CD4-positive, CD25-positive, alpha-beta regulatory T cell (primary cell): ENCODE data around the gene BSDC1. TPM values are rescaled to one million over a fixed set of nuclear protein-coding genes. Genes with fewer than 3 reads are reported as not detected.

Source experiments
- ATAC-seq, 2 donors: fragments of 150-1000 bp; cut with Tn5 transposase; one replicate each; pipeline ENCODE4 v1.10.0; 2021; ENCODE audit warnings: low read depth in 2 of 2, moderate number of reproducible peaks in 2 of 2, moderate library complexity in 1 of 2
- DNase-seq, 3 donors: peaks; one replicate each; pipeline versions ENCODE4 v3.0.0 to v3.0.0-alpha.2; 2012 to 2022; ENCODE audit warnings: mixed read lengths in 1 of 3
- H3K27ac ChIP-seq: one replicate; pipeline ENCODE4 v1.7.0; 2013; ENCODE audit warnings: mild to moderate bottlenecking, low read length; ENCODE audit not compliant: insufficient read depth, poor library complexity, severe bottlenecking
- H3K27me3 ChIP-seq: one replicate; pipeline ENCODE4 v1.7.0; 2013; ENCODE audit warnings: low read length; ENCODE audit not compliant: control insufficient read depth, insufficient read depth
- H3K36me3 ChIP-seq: one replicate; pipeline ENCODE4 v1.7.0; 2013; ENCODE audit warnings: mild to moderate bottlenecking, low read length, moderate library complexity; ENCODE audit not compliant: control insufficient read depth, insufficient read depth
- H3K4me1 ChIP-seq: 2 replicates; pipeline ENCODE4 v1.7.0; 2013; ENCODE audit warnings: mild to moderate bottlenecking, low read length; ENCODE audit not compliant: insufficient read depth, control insufficient read depth, poor library complexity, severe bottlenecking
- H3K4me3 ChIP-seq: one replicate; pipeline ENCODE4 v1.7.0; 2013; ENCODE audit warnings: low read depth, mild to moderate bottlenecking, low read length, moderate library complexity
- H3K9me3 ChIP-seq, 2 experiments: 1 replicate in 1 of 2; 2 replicates in 1 of 2; pipeline ENCODE4 v1.7.0; 2013; ENCODE audit warnings: low read length in 2 of 2, mild to moderate bottlenecking in 1 of 2, moderate library complexity in 1 of 2; ENCODE audit not compliant: control insufficient read depth in 2 of 2
- H3K27ac Mint-ChIP-seq, 3 donors: one replicate each; pipeline ENCODE4 v1.8.0; 2020 to 2022; ENCODE audit warnings: mild to moderate bottlenecking in 3 of 3, mixed read lengths in 3 of 3, moderate library complexity in 2 of 3
- H3K27me3 Mint-ChIP-seq: one replicate; pipeline ENCODE4 v1.8.0; 2022; ENCODE audit warnings: mild to moderate bottlenecking, mixed read lengths
- H3K36me3 Mint-ChIP-seq: one replicate; pipeline ENCODE4 v1.8.0; 2020; ENCODE audit warnings: mixed read lengths
- H3K4me1 Mint-ChIP-seq, 4 donors: one replicate each; pipeline ENCODE4 v1.8.0; 2020 to 2022; ENCODE audit warnings: mixed read lengths in 4 of 4, mild to moderate bottlenecking in 1 of 4
- H3K4me3 Mint-ChIP-seq, 4 donors: one replicate each; pipeline ENCODE4 v1.8.0; 2020 to 2022; ENCODE audit warnings: mild to moderate bottlenecking in 4 of 4, mixed read lengths in 4 of 4, moderate library complexity in 3 of 4
- H3K9me3 Mint-ChIP-seq, 7 donors: one replicate each; pipeline ENCODE4 v1.8.0; 2020 to 2022; ENCODE audit warnings: mixed read lengths in 7 of 7, mild to moderate bottlenecking in 3 of 7, moderate library complexity in 2 of 7
- polyA plus RNA-seq, 4 donors: library from polyadenylated mRNA; unstranded; fragments of 300-500 nt; fragmentation: Illumina TruSeq; gene quantifications; one replicate each; pipeline ENCODE4 v1.2.3, GENCODE V29; 2021
- total RNA-seq: library from RNA; stranded (reverse); gene quantifications from one replicate; pipeline ENCODE4 v1.2.3, GENCODE V29; 2022

Gene BSDC1
- total and polyA plus RNA-seq, 5 donors from 2014 or later, result 27.3 to 198 (median 40.6) TPM

DNA sequence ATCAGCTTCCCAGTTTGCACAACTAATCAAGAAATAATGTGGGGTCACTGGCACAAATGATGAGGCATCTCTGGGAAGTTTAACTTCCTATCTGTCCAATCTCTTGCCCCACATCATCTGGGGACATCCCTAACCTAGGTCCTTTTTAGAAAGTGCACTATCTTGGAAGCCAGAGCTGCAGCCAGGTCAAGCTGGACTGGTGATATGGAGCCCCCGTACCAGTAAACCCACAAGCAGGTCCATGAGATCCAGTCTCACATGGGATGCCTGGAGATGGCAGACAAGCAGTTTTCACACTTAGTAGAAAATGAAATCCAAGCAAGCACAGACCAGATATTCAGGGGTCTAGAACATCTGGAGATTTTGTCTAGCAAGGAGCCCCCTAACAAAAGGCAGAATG, 27.5 kb upstream of the BSDC1 start:
- no peaks in the 10 kb centered on the region for H3K4me1 Mint-ChIP-seq
- peaks cover 46% of the 10 kb centered on the region for H3K27me3 Mint-ChIP-seq
- H3K27ac ChIP-seq, result no peak overlapping the region
- DNase-seq (no peak), ATAC-seq (no peak)
- no peaks in the 10 kb centered on the region for H3K36me3 ChIP-seq
- no peak overlapping the region for H3K4me3 ChIP-seq
- no peaks in the 10 kb centered on the region for H3K36me3 Mint-ChIP-seq
- no peak overlapping the region for H3K4me3 Mint-ChIP-seq
- no peaks in the 10 kb centered on the region for H3K9me3 ChIP-seq
- no peak overlapping the region for H3K27ac Mint-ChIP-seq
- H3K4me1 ChIP-seq, result no peaks in the 10 kb centered on the region
- peaks cover 0 to 2% (median 0%) of the 10 kb centered on the region in 7 donors for H3K9me3 Mint-ChIP-seq
- peaks cover 10% of the 10 kb centered on the region for H3K27me3 ChIP-seq

DNA sequence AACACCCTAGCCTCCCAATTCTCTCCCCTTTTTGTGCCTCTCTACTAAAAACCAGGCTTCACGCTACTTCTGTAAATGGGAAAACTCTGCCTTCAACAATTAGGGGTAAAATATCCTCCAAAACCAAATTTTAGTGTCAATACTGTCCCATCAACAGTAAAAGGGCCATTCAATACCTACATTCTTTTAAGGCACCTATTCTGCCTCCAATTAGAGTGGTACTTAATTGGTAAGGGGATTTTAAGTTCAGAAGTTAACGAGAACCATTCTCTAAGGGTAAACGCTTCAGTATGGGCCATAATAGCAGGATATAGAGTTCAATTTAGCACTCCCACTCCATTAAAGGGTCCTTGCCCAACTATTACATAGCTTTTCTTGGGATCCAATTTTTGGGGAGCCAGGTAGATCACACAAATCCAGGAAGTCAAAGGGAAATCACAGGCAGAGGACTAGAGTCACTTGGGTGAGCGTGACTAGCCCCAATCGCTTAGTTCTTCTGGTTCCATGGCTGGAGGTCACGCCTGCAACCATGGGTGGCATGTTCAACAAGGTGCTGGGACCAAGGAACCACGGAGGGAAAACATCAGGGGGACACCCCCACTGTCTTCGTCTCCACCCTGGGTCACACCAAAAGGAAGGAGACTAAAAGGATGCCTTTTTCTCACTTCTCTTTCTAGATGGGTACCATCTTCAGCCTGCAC, 20.1 kb upstream of the BSDC1 start:
- no peaks in the 10 kb centered on the region for H3K36me3 ChIP-seq
- Mint-ChIP-seq H3K4me1 (no peaks in the 10 kb centered on the region), H3K27me3 (peaks cover 49% of the 10 kb centered on the region), H3K27ac (no peak overlapping the region), H3K36me3 (no peaks in the 10 kb centered on the region), H3K4me3 (no peak overlapping the region), H3K9me3 (peaks cover 0 to 2% (median 0%) of the 10 kb centered on the region in 7 donors)
- H3K27me3 ChIP-seq, result peaks cover 7% of the 10 kb centered on the region
- ATAC-seq (no peak), DNase-seq (no peak)
- H3K4me1 ChIP-seq, result no peaks in the 10 kb centered on the region
- no peak overlapping the region for H3K27ac ChIP-seq
- no peaks in the 10 kb centered on the region for H3K9me3 ChIP-seq
- H3K4me3 ChIP-seq, result no peak overlapping the region

DNA sequence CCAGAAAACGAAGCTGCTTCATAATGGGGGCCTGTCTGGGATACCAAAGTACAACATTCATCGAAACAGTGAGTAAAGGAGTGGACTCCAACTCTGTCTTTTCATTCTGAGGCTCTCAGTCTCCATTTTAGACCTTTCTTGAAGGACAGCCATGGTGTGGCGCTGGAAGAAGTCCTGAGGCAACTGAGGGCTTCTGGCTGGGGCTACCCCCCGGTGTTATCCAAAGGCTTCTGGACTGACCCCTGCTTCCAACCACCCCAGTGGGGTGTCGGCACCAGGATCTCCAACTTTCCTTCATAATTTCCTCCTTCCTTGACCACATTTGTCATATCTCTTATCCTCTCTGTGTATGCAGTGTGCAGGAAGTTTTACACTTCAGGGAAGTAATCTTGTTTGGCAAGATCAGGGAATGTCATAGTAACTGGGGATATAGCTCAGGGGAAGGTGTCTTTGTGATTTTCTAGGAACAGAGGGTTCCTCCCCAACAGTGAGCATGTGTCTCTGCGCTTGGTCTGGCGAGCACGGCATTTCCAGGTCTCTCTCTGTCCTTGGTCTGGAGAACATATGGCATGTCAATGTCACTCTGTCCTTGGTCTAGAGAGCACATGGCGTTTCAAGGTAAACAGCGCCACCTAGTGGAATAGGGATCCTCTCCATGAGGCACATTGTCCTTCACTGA, 19.4 kb upstream of the BSDC1 start:
- Histone ChIP-seq H3K9me3 (no peaks in the 10 kb centered on the region), H3K27ac (no peak overlapping the region), H3K4me1 (no peaks in the 10 kb centered on the region), H3K36me3 (no peaks in the 10 kb centered on the region), H3K4me3 (no peak overlapping the region), H3K27me3 (peaks cover 7% of the 10 kb centered on the region)
- no peaks in the 10 kb centered on the region for H3K36me3 Mint-ChIP-seq
- H3K27ac Mint-ChIP-seq, result no peak overlapping the region
- DNase-seq (peak; percentile 64 to 81 (median 73)), ATAC-seq (peak; percentile 58 to 75)
- H3K4me1 Mint-ChIP-seq, result no peaks in the 10 kb centered on the region
- no peak overlapping the region for H3K4me3 Mint-ChIP-seq
- peaks cover 45% of the 10 kb centered on the region for H3K27me3 Mint-ChIP-seq
- peaks cover 0 to 2% (median 0%) of the 10 kb centered on the region in 7 donors for H3K9me3 Mint-ChIP-seq

DNA sequence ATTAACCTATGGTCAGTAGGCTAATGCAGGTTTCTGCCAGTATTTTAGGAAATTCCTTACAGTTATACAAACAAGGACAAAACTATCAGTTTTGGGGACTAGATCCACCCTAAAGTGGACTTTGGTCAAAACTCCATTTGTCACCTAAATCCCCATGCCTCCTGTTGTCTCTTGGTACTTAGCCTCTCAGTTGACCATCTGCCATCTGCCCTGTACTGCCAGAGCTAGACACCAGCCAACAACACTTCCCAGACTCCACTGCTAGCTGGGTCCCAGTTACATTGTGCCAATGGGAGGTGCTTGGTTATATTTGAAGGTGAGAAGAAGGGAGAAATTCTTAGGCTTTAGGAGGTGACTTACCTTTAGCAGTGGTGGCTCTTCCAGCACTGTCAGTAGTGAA, 17.0 kb upstream of the BSDC1 start:
- Histone ChIP-seq H3K27me3 (peaks cover 3% of the 10 kb centered on the region), H3K36me3 (no peaks in the 10 kb centered on the region), H3K27ac (no peak overlapping the region), H3K4me1 (no peaks in the 10 kb centered on the region), H3K4me3 (no peak overlapping the region), H3K9me3 (no peaks in the 10 kb centered on the region)
- Mint-ChIP-seq H3K27me3 (peaks cover 39% of the 10 kb centered on the region), H3K4me1 (no peaks in the 10 kb centered on the region), H3K4me3 (no peak overlapping the region), H3K27ac (no peak overlapping the region), H3K36me3 (no peaks in the 10 kb centered on the region), H3K9me3 (no peaks in the 10 kb centered on the region)
- ATAC-seq (no peak), DNase-seq (no peak)

DNA sequence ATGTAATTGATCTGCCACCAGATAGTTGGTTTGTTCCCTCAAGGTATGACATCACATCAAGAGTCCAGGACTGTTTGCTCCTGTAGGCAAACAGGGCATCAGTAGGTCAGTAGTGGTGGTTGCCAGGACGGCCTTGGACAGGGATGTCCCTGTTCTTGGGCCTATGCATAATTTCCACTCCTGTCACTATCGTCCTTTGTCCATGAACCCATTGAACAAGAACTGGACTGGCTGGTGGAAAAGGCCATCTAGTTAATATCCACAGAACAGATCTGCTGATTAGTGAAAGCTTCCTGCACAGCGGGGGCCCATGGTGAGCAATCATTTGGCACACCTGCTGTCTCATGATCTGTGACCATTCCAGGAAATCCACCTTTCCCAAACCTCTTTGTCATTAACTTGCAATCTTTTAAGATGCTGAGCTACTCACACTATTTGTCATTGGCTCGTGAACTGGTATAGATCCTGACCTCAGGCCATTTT, 12.4 kb upstream of the BSDC1 start:
- H3K4me1 Mint-ChIP-seq, result no peaks in the 10 kb centered on the region

DNA sequence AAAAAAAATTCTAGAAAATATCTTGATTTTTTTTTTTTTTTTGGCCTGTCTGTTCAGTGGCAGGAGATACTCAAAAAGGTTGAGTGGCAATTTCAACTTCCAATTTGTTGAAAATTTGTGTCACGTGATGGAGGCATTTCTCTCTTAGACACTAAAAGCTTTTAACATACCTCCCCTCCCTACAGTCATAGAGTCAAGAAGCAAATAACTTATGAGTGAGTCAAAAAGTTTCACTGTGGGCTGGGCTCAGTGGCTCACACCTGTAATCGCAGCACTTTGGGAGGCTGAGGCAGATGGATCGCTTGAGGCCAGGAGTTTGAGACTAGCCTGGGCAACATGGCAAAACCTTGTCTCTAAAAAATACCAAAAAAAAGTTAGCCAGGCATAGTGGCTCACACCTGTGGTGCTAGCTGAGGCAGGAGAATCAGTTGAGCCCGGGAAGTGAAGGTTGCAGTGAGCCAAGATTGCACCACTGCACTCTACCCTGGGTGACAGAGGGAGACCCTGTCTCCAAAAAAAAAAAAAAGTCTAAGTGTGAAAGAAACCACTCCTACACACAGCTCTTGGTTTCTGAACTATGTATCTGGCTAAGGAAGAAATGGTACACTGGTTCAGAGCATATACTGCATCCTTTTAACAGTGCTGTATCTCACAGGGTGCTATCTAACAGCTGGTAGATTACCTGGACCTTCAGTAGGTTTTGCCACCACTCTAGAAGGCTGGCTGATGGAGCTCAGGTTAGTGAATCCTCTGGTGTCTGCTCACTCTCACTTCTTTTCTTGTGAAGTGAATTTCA, 11.6 kb upstream of the BSDC1 start:
- no peak overlapping the region for H3K4me3 ChIP-seq
- H3K27me3 ChIP-seq, result no peaks in the 10 kb centered on the region
- Mint-ChIP-seq H3K27me3 (peaks cover 23% of the 10 kb centered on the region), H3K27ac (no peak overlapping the region), H3K36me3 (no peaks in the 10 kb centered on the region), H3K4me3 (no peak overlapping the region), H3K9me3 (no peaks in the 10 kb centered on the region), H3K4me1 (peaks cover 0 to 2% (median 0%) of the 10 kb centered on the region in 4 donors)
- H3K4me1 ChIP-seq, result peaks cover 3% of the 10 kb centered on the region
- no peak overlapping the region for H3K27ac ChIP-seq
- H3K36me3 ChIP-seq, result no peaks in the 10 kb centered on the region
- ATAC-seq (no peak), DNase-seq (no peak)
- no peaks in the 10 kb centered on the region for H3K9me3 ChIP-seq

More for the DNA sequence above, 12.4 kb upstream of the BSDC1 start:
- no peak overlapping the region for H3K27ac ChIP-seq
- no peak overlapping the region for H3K4me3 ChIP-seq
- DNase-seq (no peak), ATAC-seq (no peak)
- Mint-ChIP-seq H3K27me3 (peaks cover 26% of the 10 kb centered on the region), H3K4me3 (no peak overlapping the region), H3K36me3 (no peaks in the 10 kb centered on the region), H3K27ac (no peak overlapping the region), H3K9me3 (no peaks in the 10 kb centered on the region)
- no peaks in the 10 kb centered on the region for H3K9me3 ChIP-seq
- H3K27me3 ChIP-seq, result peaks cover 3% of the 10 kb centered on the region
- no peaks in the 10 kb centered on the region for H3K4me1 ChIP-seq
- H3K36me3 ChIP-seq, result no peaks in the 10 kb centered on the region

DNA sequence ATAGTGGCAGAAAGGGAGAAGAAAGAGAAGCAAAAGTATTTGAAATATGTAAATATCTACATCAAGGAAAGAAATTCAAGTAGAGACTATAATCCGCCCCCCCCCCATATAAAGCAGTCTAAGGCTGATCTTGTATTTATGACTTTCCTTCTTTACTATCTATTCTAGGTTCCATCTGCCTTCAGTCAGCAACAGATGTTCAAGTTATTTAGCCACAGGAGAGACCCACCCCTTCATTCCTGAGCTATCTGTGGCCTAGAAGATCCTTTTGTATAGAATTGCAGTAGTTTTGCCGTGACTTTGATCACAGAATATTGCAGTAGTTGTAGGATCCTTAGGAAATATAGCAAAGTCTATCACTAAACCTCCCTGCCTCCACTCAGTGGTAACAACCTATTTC, 10.7 kb upstream of the BSDC1 start:
- Mint-ChIP-seq H3K9me3 (no peaks in the 10 kb centered on the region), H3K36me3 (no peaks in the 10 kb centered on the region)

More for the DNA sequence above, 10.7 kb upstream of the BSDC1 start:
- ATAC-seq, result no peak
- Mint-ChIP-seq H3K27ac (no peak overlapping the region), H3K4me1 (peaks cover 0 to 5% (median 0%) of the 10 kb centered on the region in 4 donors), H3K4me3 (no peak overlapping the region), H3K27me3 (peaks cover 23% of the 10 kb centered on the region)
- Histone ChIP-seq H3K9me3 (no peaks in the 10 kb centered on the region), H3K4me3 (no peak overlapping the region), H3K27ac (no peak overlapping the region), H3K4me1 (peaks cover 4% of the 10 kb centered on the region), H3K36me3 (no peaks in the 10 kb centered on the region), H3K27me3 (no peaks in the 10 kb centered on the region)
- DNase-seq, result no peak
